ENCODE data around the gene SNX9.
"Not testable (repeated sequence)": the region's sequence is repeated elsewhere in the genome, so short reads cannot be mapped to it uniquely, and the experiment has no call there.

SNX9 gene

DNA sequence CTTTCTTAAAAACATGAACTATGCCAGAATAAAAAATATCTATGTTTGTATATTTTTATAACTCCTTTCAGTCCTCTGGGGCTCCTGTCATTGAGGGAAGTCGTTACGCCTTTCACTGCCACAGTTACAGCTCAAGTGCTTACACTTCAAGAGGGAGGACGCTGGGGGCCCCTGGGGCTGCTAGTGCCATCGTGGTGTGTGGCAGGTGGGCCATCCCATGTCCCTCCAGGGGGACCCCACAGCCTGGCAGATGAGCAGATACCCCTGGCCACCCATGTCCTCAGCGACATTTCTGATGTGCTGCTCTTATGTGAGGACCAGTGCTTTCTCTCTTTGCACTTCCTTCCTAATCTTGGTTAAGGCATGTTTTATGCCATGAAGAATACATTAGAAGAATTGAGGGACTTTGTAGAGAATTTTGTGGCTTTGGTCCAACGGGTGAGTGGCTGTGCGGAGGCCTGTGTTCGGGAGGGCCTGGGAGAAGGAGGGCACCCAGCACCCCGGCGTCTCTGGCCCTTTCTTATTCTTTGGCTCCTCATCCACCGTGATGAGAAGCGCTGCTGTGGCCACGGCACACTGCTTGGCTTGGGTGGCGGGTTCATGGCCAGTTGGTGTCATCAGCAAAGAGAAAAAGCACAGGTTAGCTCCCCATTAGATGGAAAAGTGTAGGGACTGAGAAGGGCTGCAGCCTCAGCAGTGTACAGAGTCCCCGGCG, 120.4 kb downstream of the SNX9 start:
- no peak for TF ChIP-seq CTCF (IDR thresholded peaks at IDR 0.05; ENCODE audit: extremely low read depth, missing control alignments)

GRCh38 chr6:157943964-157944283, 120.9 kb downstream of the SNX9 start:
- DNase-seq (ENCODE audit: low spot score): no peak
- no peak for TF ChIP-seq CTCF (IDR thresholded peaks at IDR 0.05; ENCODE audit: extremely low read depth, missing control alignments)

More for the DNA sequence above, 120.4 kb downstream of the SNX9 start:
- DNase-seq (ENCODE audit: low spot score): no peak

DNA sequence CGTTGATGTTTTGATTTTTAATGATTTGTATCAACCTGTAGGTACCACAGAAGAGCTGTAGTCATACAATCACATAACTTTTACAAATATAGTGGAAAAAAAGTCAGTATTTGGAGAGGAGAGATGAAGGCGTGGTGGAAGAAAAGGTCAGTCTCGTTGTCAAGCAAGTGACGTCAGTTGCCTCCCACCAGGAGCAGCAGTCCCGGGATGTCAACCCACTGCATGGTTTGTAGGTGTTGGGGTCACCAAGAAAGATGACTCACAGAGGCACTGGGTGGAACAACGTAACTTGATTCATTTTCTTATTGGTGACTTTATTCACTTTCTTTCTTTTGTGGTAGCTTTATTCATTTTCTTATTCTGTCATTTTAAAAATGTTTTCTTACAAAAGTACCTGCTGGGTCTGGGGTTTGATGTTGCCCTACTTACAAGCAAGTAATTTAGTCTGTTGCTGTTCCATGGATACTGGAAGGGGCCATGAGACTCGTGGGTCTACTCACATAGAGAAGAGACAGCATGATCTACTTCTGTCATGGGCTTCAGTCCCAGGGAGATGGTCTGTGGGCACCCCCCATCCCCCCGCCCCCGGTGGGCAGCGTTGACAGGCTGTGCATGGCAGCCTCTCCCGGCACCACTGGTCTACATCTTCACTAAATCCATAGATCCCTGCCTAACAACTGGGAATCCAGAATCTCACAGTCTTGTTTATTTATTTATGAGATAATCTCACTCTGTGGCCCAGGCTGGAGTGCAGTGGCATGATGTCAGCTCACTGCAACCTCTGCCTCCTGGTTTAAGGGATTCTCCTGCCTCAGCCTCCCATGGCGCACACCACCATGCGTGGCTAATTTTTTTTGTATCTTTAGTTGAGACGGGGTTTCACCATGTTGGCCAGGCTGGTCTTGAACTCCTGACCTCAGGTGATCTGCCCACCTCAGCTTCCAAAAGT, 122.2 kb downstream of the SNX9 start:
- no peak for TF ChIP-seq CTCF (IDR thresholded peaks at IDR 0.05; ENCODE audit: extremely low read depth, missing control alignments)
- DNase-seq (ENCODE audit: low spot score): no peak

GRCh38 chr6:157946053-157946617, 123.1 kb downstream of the SNX9 start:
- TF ChIP-seq CTCF (IDR thresholded peaks at IDR 0.05; ENCODE audit: extremely low read depth, missing control alignments): no peak
- DNase-seq (ENCODE audit: low spot score): no peak

DNA sequence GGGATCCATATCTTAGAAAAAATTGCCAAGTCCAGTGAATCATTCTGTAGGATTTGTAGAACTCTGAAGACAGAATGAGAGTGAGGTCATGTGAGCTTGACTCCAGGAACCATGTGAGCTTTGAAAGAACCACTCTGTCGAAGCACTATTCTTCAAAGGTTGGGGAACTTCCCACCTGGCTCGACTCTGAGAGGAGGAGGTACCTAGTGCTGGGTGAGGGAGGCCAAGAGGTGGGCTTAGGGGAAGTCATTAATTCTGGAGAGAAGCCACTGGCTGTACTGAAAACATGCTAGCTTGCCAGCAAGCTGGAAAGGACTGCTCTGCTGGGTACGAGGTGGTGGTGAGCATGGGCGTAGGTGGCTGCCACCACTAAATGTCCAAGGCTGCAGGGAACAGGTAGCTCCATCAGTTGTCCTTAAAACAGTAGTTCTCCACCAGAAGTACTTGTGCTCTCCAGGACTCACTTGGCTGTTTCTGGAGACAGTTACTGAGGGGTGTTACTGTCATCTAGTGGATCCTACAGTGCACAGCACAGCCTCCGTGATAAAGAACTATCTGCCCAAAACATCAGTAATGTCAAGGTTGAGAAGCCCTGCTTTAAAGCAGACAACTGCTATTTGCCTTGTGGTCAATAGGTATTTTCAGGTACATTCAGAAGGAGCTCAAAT, 124.0 kb downstream of the SNX9 start:
- DNase-seq (ENCODE audit: low spot score): peak; percentile 68

GRCh38 chr6:157950899-157951298, 127.9 kb downstream of the SNX9 start:
- DNase-seq (ENCODE audit: low spot score): not testable (repeated sequence)

More for the DNA sequence above, 124.0 kb downstream of the SNX9 start:
- peak; percentile 42 for TF ChIP-seq CTCF (IDR thresholded peaks at IDR 0.05; ENCODE audit: extremely low read depth, missing control alignments)

DNA sequence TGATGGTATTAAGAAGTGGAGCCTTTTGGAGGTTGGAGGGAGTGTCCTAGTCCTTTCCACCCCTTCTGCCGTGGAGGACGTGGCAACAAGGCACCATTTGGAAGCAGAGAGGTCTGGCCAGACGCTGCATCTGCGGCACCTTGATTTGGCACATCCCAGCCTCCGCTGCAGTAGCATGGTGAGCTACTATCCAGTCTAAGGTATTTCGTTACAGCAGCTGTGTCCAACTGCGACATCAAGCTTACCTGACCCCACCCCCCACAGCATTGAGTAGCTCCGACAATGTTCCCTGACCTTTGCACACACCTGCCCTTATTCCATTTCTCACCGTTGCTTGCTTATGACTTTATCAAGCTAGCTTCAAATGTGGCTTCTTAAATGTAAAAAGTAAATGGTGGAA, 128.8 kb downstream of the SNX9 start:
- DNase-seq (ENCODE audit: low spot score): no peak
- TF ChIP-seq CTCF (IDR thresholded peaks at IDR 0.05; ENCODE audit: extremely low read depth, missing control alignments): no peak
